ENCODE data around the gene LCNL1.

DNA sequence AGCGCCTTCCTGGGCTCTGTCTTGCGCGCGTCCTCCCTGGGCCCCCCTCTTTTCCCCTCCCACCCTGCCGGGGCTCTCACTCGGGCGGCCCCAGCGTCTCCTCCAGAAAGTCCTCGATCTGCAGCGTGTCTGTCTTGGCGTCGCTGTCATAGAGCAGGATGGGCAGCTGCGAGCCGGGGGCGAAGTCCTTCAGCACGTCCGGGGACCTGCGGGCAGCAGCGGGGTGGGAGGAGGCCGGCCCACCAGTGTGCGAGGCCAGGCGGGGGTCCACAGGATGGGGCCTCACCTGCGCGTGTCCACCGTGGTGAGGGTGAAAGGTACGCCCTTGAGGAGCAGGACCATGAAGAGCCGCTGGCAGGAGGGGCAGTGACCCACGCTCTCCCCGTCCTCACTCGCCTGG is 12.6 kb downstream of the LCNL1 start:
- TF ChIP-seq, protein P1, sequence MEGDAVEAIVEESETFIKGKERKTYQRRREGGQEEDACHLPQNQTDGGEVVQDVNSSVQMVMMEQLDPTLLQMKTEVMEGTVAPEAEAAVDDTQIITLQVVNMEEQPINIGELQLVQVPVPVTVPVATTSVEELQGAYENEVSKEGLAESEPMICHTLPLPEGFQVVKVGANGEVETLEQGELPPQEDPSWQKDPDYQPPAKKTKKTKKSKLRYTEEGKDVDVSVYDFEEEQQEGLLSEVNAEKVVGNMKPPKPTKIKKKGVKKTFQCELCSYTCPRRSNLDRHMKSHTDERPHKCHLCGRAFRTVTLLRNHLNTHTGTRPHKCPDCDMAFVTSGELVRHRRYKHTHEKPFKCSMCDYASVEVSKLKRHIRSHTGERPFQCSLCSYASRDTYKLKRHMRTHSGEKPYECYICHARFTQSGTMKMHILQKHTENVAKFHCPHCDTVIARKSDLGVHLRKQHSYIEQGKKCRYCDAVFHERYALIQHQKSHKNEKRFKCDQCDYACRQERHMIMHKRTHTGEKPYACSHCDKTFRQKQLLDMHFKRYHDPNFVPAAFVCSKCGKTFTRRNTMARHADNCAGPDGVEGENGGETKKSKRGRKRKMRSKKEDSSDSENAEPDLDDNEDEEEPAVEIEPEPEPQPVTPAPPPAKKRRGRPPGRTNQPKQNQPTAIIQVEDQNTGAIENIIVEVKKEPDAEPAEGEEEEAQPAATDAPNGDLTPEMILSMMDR (optimal IDR thresholded peaks at IDR 0.05 in 1 of 3, IDR thresholded peaks at IDR 0.05 in 1 of 3, conservative IDR thresholded peaks at IDR 0.05 in 1 of 3; ENCODE audit: extremely low read depth in 1 of 3, insufficient read depth in 2 of 3, low read length in 3 of 3), result no peak
- no peak for TF ChIP-seq EZH2 (IDR thresholded peaks at IDR 0.05; ENCODE audit: low read length)
